Measurements from ENCODE around the gene NFIX.

The NFIX gene

DNA sequence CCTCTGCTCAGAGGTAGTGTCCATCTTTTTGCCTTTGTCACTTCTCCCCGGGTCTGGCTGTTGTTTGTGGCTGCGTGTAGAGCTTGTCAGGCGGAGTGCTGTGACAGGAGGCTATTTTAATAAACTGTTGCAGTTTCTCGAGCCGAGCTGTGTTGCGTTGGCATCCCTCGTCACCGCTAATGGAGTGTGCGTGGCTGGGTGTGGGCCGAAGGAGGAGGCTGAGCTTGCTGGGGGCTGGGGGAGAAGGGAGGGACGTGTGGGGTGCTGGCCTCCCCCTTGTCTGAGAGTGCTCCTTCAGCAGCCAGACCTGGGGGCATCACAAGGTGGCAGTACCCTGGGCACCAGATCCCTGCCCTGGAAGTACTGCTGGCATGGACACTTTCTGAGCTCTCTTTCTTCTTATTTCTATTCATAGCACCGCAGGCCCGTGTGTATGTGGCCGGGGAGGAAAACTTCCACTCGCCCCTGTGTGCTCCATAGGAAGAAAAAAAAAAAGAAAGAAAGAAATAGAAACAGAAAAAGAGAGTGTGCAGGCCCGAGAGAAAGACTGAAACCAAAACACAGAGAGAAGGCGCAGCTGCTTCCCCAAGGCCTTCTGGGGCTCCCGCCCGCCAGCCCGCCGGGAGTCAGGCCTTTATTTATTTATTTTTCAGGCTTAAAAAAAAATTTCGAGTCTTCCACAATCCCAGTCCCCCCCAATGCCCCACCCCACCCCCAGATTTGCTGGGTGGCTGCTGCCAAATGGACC, 27.0 kb downstream of the NFIX start:
- DNase-seq (ENCODE audit: low read depth in 2 of 2): no peak

DNA sequence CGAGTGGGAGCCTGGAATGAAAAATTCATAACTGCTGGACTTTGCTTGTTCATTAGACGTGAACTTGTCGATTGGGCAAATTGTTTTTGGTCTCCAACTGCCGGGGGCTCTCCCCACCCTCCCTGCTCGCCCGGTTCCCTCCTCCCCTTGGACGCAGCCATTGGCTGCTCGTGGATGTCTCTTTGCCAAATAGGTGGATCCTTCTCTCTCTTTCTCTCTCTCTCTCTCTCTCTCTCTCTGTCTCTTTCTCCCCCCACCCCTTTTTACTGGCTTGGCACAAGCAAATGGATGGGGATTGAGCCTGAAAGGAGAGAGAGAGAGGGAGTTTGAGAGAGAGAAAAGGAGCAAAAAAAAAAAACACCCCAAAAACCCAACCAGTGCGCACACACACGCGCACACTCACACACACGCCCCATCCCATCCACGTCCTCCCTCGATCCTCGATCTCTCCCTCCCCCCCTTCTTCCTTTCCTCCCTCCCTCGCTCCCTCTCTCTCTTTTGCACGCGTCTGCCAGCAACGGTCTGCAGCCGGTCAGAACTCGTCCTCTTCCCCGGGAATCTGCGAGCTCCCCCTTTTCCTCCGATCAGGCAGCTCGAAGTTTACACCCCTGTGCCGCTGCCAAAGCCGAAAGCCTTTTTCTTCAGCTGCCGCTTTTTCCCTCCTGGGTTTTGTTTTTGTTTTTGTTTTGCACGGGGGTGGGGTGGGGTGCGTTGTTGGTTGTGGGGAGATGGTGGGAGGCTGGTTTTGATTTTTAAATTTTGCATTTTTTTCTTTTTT, 27.8 kb downstream of the NFIX start:
- DNase-seq (ENCODE audit: low read depth in 2 of 2): no peak

DNA sequence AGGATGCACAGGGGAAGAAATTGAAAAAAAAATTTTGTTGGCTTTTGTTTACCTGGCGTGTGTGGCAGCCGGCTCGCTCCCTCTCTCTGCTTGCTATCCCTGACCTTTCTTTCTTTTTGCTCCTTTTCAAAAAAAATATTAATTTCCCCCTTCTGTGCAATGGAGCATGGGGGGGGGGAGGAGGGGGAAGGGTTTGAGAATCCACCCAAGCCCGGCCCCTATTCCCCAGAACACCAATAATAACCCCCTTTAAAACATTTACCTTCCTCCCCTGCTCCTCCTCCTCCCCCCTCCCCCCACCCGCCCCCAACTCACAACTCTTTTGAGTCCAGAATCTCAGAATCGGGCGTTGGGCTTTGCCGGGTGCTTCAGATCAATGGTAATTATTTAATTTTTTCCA, 28.4 kb downstream of the NFIX start:
- no peak for DNase-seq (ENCODE audit: low read depth in 2 of 2)

DNA sequence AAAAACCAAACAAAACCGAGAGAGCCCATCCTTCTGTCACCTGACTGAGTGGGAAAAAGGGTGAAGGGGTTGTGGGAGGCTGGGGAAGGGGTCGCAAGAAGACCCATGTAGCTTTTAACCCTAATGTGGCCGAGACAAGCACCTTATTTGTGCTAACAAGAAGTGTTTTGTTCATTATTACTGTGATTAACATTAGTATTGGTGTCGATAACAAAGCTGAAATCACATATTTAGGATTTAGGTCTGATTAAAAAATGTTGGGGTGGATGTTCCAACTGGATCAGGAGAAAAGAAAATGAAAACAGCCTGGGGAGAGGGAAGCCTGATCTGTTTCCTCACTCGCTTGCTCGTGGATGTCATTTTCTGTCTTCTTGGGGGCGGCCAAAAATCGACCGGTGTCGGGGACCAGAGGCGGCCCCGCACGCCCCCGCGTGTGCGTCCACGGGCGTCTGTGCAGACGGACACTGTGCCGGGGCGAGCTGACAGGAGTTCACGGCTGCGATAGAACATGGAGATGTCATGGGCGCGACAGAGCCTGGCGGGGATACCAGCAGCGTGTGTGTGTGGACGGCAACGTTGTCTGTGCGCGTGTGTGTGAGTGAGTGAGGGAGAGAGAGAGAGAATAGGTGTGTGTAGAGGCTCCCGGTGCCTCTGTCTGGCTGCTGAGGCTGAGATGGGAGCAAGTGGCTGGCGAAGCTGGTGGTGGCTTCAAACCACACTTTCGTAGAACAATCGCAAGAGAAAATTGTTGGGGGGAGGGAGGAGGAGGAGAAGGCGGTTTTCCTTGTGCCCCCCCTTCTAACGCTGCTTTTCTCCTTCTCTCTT, 29.1 kb downstream of the NFIX start:
- DNase-seq (ENCODE audit: low read depth in 2 of 2): no peak

DNA sequence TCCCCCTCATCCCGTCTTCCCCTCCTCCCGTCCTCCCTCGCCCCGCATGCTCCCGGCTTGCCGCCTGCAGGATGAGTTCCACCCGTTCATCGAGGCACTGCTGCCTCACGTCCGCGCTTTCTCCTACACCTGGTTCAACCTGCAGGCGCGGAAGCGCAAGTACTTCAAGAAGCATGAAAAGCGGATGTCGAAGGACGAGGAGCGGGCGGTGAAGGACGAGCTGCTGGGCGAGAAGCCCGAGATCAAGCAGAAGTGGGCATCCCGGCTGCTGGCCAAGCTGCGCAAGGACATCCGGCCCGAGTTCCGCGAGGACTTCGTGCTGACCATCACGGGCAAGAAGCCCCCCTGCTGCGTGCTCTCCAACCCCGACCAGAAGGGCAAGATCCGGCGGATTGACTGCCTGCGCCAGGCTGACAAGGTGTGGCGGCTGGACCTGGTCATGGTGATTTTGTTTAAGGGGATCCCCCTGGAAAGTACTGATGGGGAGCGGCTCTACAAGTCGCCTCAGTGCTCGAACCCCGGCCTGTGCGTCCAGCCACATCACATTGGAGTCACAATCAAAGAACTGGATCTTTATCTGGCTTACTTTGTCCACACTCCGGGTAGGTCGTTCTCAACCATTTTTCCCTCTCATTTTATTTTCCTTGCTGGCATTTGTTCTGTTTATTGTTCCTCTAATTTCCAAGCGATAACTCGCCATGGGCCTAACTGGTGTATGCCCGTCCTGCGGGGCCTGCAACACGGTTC, 29.8 kb downstream of the NFIX start:
- no peak for DNase-seq (ENCODE audit: low read depth in 2 of 2)

DNA sequence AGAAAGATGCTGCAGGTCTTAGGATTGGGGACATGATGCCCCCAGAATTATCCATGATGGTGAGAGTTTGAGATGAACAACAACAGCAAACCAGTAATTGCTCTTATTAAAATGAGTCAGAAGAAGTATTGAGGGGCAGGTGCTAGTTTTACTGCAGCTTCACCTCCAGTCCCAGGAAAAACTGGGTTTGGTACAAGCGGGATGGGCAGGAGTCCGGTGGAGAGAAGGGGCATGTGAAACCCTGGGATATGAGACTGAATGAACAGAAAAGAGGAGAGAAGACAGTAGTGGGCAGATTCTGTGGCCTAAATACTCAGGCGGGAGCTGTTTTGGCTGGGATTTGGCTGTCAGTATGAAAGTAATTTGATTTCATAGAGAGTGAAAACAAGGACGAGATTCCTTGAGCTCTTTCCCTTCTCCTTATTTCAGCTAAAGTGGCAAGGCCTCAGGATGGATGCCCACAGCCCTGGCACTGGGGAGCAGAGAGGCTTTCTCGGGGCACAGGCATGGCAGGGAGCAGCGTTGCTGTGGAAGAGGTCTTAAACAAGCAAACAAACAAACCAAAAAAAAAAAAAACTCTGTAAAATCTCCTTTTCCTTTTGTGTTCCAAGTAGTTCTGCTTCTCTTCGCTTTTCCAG, 30.7 kb downstream of the NFIX start:
- no peak for DNase-seq (ENCODE audit: low read depth in 2 of 2)

DNA sequence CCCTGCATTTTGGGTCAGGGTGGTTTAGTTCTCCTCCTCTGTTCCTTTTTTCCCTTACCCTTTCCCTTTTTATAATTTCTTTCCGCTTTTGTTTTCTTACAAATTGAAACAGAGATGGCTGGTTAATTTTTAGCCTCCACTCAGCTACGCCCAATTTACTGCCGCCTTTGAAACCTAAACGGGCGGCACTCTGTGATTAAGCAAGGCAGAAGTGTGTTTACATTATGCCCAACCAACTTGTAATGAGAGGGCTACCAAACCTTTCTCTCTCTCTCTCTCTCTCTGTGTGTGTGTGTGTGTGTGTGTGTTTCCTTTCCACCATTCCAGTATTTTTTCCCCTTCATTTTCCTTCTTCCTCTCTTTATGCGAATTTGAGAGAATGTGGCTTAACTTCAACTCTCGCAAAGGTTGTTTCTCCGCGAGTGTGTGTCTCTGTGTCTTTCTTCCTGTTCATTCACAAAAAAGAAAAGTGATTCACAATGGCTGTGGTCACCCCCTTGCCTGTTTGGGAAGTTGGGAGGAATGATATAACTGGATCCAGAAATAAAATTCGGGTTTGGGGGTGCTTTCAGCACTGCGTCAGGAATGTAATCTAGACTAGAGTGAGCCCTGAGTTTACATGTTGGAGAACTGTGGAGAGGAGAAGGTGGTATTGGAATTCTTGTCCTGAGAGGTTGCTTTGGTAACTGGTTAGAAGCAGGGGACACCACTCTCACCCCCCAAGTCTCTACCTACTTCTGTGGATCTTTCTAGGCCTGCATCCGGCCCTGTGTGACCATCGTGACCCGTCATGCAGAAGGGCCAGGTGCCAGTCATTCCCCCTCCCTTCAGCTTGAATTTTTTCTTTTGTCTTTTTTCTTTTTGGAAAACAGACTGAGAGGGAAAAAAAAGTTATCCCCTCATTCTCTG, 31.4 kb downstream of the NFIX start:
- no peak for DNase-seq (ENCODE audit: low read depth in 2 of 2)

DNA sequence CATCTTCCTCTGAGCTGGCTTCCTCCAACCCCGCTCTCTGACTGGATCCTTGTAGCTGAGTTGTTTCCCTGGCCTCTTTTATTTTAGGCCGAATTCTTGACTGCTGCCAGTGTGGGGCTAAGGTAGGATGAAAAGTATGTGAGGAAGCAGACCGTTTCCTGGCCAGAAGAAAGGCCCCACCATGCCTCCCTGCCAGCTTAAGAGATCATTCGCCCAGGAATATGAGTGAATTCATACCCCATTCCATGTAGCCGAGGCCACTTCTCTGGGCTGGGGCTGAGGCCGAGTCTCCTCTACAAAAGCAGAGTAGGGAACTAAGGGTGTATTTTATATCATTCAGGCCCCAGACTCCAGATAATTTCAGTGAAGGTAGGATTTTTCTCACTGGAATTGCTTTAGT, 32.3 kb downstream of the NFIX start:
- DNase-seq (ENCODE audit: low read depth in 2 of 2): no peak

DNA sequence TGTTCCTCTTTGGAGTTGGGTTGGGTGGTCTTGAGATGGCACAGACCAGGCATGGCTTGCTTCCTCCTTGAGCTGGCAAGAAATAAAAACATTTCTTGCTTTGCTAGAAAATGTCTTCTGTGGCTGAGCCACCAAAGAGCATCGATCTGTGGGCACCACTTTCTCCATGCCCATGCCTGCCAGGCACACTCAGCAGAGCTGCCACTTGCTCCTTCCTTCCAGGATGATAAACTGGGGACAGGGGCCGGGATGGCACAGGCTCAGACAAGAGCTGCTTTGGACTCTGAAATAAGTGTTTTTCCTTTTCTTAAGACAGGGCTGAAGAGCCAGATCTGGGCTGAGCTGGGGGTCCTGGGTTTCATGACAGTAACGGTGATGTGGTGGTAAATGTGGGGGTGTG, 32.8 kb downstream of the NFIX start:
- DNase-seq (ENCODE audit: low read depth in 2 of 2): no peak

DNA sequence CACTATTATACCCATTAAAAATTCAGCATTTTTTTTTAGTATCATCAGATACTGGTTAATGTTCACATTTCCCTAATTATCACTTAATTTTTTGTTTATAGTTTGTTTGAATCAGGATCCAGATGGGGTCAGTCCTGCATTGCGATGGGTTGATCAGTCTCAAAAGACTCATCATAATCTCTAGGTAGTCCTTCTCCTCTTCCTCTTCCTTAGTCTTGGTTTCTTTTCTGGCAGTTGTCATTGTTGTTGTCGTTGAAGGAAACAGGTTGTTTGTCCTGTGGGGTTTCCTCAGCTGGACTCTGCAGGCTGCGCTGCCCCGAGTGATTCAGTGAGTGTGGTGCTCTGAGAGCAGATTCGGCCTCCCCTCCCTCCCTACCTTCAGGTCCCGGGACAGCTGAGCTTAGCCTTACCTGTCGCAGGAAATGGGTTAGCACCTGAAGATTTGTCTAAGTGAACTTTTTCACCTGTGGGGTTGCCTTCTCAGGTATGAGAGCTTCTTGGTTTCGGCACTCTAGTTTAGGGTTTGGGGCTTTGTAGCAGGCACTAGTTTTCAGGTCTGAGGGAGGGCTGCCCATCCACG, 34.1 kb downstream of the NFIX start:
- no peak for DNase-seq (ENCODE audit: low read depth in 2 of 2)

DNA sequence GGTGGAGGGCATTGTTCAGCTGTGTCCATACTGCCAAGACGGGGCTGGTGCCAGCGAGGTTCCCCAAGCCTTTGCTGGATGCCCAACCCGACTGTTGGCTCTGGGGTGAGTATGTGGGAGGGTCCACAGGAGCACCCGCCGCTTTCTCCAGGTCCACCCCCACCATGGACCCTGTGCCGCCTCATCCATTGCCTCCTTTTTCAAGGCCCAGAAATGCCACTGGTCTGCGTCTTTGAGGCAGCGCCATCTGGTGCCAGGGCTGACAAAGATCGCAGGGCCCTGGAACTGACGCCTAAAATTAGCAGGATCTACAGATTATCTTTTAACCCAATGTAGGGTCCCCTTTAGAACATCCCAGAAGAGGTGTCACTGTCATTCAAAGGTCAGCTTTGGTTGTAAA, 34.6 kb downstream of the NFIX start:
- DNase-seq (ENCODE audit: low read depth in 2 of 2): no peak

DNA sequence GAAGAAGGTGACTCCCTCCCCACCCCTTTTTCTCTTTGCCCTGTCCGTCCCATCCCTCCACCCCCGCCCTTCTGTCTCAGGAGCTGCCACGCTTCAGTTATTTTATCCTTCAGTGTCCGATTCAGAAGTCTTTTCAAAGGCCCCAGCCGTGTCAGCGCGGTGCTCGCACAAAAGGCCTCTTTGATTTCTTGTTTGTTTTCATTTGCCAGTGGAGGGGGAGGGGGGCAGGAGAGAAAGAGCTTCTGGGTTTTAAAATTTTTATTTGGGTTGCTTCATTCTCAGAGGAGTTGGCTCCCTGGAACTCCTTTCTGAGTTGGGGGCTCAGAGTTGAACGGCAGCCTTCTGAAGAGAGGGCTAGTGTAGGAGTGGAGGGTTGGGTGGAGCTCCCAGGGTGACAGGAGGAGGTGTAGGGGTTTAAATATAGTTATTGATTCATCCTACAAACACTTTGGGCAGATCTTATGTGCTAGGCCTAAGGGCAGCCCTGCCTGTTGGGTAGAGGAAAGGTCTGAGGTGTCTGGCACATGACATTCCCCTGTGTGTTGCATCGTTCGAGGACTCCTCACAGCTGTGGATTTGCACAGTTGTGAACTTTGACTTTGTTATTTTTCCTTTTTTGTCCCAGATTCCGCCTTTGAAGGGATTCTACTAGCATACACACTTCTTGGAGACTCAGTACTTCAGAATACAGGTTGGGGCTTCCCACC, 36.8 kb downstream of the NFIX start:
- no peak for DNase-seq (ENCODE audit: low read depth in 2 of 2)

DNA sequence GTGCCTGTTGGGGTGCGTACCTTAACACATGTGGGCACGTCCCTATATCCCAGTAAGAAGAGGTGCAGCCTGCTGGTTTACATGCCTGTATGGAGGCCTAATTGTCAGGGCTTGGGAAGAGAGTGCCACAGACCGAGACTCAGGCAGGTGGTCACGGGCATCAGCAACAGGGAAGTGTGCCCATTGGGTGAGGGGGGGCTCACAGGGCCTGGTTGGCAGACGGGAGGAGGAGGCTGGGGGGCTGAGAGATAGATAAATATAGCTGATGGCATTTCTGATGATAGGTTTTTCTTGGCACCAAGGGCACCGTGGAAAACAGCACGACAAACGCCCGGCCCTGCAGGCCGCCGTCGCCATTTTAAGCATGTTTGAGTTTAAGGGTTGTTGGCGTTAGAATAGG, 37.6 kb downstream of the NFIX start:
- no peak for DNase-seq (ENCODE audit: low read depth in 2 of 2)

DNA sequence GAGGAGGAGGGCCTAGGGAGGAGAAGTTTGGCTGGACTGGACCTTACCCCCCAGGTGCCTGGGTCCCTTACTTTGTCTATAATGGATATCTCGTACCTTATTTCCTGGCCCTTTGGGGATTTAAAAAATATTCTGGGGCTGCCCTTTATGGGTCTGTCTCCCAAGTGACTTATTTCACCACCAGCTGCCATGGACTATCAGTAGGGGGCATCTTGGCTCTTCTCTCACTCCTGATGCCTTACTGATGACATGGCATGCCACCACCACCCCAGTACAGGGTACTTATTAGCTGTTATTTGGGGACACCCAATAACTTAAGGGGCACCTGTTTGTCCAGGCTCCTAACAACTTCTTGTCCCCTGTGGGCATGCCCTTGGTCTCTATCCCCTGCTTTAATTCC, 38.0 kb downstream of the NFIX start:
- DNase-seq (ENCODE audit: low read depth in 2 of 2): no peak

DNA sequence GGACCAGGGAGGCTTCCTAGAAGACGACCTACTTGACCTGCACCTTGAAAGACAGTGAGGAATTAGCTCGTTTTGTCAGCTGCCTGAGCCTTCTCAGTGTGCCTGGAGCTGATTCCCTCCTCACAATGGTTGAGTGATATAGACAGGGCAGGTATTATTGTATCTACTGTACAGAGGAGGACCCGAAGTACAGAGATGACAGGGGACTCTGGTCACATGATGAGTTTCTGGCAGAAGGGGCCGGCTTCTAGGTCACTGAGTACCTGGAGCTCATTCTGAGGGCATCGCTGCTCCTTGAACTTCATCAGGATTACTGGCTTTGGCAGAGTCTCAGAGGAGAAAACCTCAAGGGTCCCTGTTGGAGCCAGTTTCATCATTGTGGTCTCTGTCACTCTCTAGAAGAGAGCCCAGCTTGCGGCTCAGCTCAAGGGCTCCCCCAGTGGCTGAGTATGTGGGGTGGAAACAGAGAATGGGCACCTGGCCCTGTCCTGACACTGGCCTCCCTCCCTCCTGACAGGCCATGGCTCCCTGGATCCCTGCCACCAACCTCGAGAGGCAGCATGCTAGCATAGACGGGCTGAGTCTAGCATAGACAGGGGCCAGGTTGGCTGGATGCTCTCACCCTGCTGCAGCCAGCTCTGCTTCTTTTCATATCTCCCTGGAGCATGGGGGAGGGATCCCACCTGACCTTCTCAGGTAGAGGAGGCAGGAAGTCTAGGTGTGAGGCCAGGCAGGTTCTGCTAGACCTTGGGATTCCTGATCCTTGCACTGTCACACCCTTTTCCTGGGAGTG, 38.7 kb downstream of the NFIX start:
- DNase-seq (ENCODE audit: low read depth in 2 of 2): peak in 1 of 2 donors; percentile 15

DNA sequence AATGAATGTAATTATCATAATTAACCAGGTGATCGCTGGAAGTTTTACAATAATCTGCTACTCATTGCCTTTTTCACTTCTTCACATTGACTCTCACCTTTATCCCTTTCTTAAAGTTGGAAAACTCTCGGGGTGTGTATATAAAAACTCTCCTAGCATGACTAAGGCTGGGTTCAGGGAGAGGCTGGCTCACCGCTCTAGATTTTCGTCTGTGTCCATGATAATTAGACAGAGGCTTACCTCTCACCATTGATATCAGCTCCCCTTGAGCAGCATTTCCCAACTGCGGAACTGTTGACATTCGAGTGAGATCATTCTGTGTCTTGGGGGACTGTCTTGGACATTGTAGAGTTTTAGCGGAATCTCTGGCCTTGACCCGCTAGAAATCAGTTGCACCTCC, 39.4 kb downstream of the NFIX start:
- DNase-seq (ENCODE audit: low read depth in 2 of 2): no peak

DNA sequence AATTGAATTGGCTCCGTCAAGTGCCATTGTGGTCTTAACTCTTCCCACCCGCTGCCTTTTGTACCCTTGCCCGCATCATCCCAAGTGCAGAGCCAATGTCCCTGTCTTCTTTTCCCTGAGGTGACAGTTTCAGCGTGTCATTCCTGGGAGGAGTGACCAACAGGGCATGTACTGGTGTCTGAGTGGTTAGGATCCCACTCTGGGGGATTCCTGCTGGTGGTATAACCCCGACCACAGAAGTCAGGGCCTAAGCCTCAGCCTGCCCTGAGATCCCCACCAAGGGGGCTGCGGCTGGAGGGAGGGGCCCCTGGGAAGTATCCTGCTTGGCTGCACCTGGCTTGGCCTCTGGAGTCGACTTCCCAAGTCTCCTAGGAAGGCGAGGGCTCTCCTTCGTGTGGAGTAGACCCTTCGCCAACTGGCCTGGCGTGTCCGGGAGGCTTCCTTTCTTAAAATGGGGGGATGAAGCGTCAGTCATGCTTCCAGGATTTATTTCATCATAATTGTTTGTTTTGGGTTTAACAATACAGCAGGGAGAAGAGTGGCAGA, 40.6 kb downstream of the NFIX start:
- no peak for DNase-seq (ENCODE audit: low read depth in 2 of 2)

DNA sequence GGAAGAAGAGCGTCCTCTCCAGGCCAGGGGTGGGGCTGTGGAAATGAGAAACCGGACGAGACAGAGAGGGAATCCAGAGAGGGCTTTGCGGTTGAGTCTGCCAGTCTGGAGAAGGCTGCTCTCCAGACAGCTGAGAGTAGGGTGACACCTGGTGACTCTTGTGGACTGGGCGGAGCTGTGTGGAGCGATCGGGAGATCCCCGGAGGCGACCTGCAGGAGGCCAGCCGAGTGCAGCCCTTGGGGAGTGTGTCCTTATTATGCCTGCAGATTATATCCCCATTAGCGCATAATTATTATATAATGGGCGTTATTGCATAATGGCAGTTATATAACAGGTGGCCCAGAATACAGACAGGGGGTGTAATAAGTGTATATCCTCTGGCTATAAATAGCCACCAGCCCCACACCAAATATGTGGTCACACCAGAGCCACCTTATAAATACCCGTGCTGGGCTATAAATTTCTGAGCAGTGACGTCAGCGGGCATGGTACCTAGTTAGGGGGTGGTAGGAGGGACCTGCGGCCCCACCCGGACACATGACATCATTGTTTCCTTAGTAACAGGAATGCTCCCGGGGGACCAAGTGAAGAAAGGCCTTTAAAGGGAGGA, 41.2 kb downstream of the NFIX start:
- DNase-seq (ENCODE audit: low read depth in 2 of 2): no peak

Data from stimulated activated CD8-positive, alpha-beta memory T cell treated with anti-CD3 and anti-CD28 coated beads, Interleukin-7, amount 100 ng/mL, for 1 hour (primary cell).